Endodermal cell (in vitro differentiated cells): ENCODE data around the gene IGF2BP3. TPM values are rescaled to one million over a fixed set of nuclear protein-coding genes. Genes with fewer than 3 reads are reported as not detected.

ENCODE experiments used
- DNase-seq: peaks from one replicate; pipeline ENCODE4 v3.0.0-alpha.2; 2017
- H3K27ac ChIP-seq: 2 replicates; pipeline ENCODE4 v1.5.1; 2013; ENCODE audit warnings: mild to moderate bottlenecking, low read depth, low read length, moderate library complexity
- H3K27me3 ChIP-seq: 2 replicates; pipeline ENCODE4 v1.6.1; 2013; ENCODE audit warnings: mild to moderate bottlenecking, low read length, moderate library complexity; ENCODE audit not compliant: insufficient read depth, control insufficient read depth, poor library complexity, severe bottlenecking
- H3K36me3 ChIP-seq: 2 replicates; pipeline ENCODE4 v1.7.0; 2013; ENCODE audit warnings: mild to moderate bottlenecking, low read length, moderate library complexity; ENCODE audit not compliant: control insufficient read depth, insufficient read depth
- H3K4me1 ChIP-seq: one replicate; pipeline ENCODE4 v1.7.0; 2013; ENCODE audit warnings: low read length; ENCODE audit not compliant: control insufficient read depth, insufficient read depth
- H3K4me3 ChIP-seq: 2 replicates; pipeline ENCODE4 v1.5.1; 2013; ENCODE audit warnings: mild to moderate bottlenecking, low read length, moderate library complexity
- H3K9ac ChIP-seq: 2 replicates; pipeline ENCODE4 v1.6.1; 2013; ENCODE audit warnings: mild to moderate bottlenecking, low read length, moderate library complexity; ENCODE audit not compliant: poor library complexity, severe bottlenecking; ENCODE audit errors: extremely low read depth
- H3K9me3 ChIP-seq: 2 replicates; pipeline ENCODE4 v1.6.1; 2013; ENCODE audit warnings: mild to moderate bottlenecking, low read length, moderate library complexity; ENCODE audit not compliant: control insufficient read depth
- H3K27ac Mint-ChIP-seq: 2 replicates; pipeline ENCODE4 v1.8.0; 2020; ENCODE audit warnings: mixed read lengths
- H3K27me3 Mint-ChIP-seq: 2 replicates; pipeline ENCODE4 v1.8.0; 2021; ENCODE audit warnings: mild to moderate bottlenecking, mixed read lengths; ENCODE audit not compliant: insufficient read depth
- H3K36me3 Mint-ChIP-seq: 2 replicates; pipeline ENCODE4 v1.8.0; 2020; ENCODE audit warnings: low read depth, mixed read lengths
- H3K4me1 Mint-ChIP-seq: 2 replicates; pipeline ENCODE4 v1.8.0; 2020; ENCODE audit warnings: mixed read lengths
- H3K4me3 Mint-ChIP-seq: 2 replicates; pipeline ENCODE4 v1.8.0; 2020; ENCODE audit warnings: mild to moderate bottlenecking, moderate library complexity, mixed read lengths
- H3K9me3 Mint-ChIP-seq: 2 replicates; pipeline ENCODE4 v1.8.0; 2020; ENCODE audit warnings: mild to moderate bottlenecking, mixed read lengths
- CTCF ChIP-seq: fragments of 200-600 bp; sonication (generic); conservative IDR thresholded peaks from 2 replicates; pipeline ENCODE4 v1.5.0; 2021; ENCODE audit warnings: antibody characterized with exemption, mild to moderate bottlenecking
- WGBS, 2 experiments: methylation state at CpG; one replicate each; pipeline versions ENCODE4 v1.1.5 to v1.1.7; 2013; ENCODE audit warnings: missing lambda C conversion rate in 2 of 2, mixed read lengths in 1 of 2; ENCODE audit not compliant: insufficient coverage in 1 of 2, insufficient read length in 1 of 2; 5-methylcytosine and 5-hydroxymethylcytosine counted together
- total RNA-seq, 2 donors: library from RNA; stranded (reverse); fragmentation: NEBNext Ultra II Directional in 1 of 2; extraction: Animal tissue kit (Norgen Biotek cat#: 25700) in 1 of 2; gene quantifications; 2 replicates in 1 of 2; 3 replicates in 1 of 2; pipeline ENCODE4 v1.2.1, GENCODE V29; 2021

IGF2BP3 gene
- total RNA-seq, 2 donors from 2014 or later = 114 to 123 TPM

GRCh38 chr7:23373151-23374004, 96.9 kb downstream of the IGF2BP3 start:
- Histone ChIP-seq H3K27ac (no peak overlapping the region), H3K9ac (no peak overlapping the region), H3K4me3 (no peak overlapping the region), H3K27me3 (no peaks in the 10 kb centered on the region), H3K36me3 (peaks cover 27% of the 10 kb centered on the region), H3K9me3 (no peaks in the 10 kb centered on the region), H3K4me1 (no peaks in the 10 kb centered on the region)
- Mint-ChIP-seq H3K27ac (no peak overlapping the region), H3K4me3 (no peak overlapping the region), H3K9me3 (no peaks in the 10 kb centered on the region), H3K27me3 (no peaks in the 10 kb centered on the region), H3K4me1 (peaks cover 18% of the 10 kb centered on the region), H3K36me3 (peaks cover 11% of the 10 kb centered on the region)
- TF ChIP-seq CTCF = no peak
- 86 to 94% methylated on average over 1 to 6 of the region's 6 CpGs for WGBS, 2 experiments
- no peak for DNase-seq

DNA sequence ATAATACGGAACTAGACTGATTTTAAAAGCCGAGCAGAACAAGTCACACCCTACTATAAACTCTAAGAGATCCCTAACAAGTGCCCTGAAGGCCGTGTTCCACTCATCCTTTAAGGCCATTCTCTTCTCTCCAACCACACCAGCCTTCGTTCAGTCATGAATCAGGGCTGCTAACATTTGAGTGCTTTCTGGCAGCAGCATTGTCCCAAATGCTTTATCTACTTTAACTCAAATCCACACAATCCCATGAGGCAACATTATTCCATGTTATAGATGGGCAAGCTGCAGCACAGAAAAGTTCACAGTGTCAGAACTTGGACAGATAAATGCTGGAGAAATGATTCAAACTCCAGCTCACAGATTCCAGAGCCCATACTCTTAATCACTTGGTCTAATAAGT, 97.7 kb downstream of the IGF2BP3 start:
- Mint-ChIP-seq H3K27ac (no peak overlapping the region), H3K27me3 (no peaks in the 10 kb centered on the region), H3K36me3 (peaks cover 15% of the 10 kb centered on the region), H3K9me3 (no peaks in the 10 kb centered on the region), H3K4me1 (peaks cover 16% of the 10 kb centered on the region), H3K4me3 (no peak overlapping the region)
- 93 to 98% methylated on average over 3 to 4 of the region's 4 CpGs for WGBS, 2 experiments
- DNase-seq = no peak
- Histone ChIP-seq H3K27ac (no peak overlapping the region), H3K4me3 (no peak overlapping the region), H3K9ac (no peak overlapping the region), H3K4me1 (no peaks in the 10 kb centered on the region), H3K9me3 (no peaks in the 10 kb centered on the region), H3K36me3 (peaks cover 32% of the 10 kb centered on the region), H3K27me3 (no peaks in the 10 kb centered on the region)
- TF ChIP-seq CTCF = no peak

- TF ChIP-seq CTCF = no peak
- WGBS, 2 experiments = 91 to 100% methylated on average over 4 to 6 of the region's 6 CpGs
- Histone ChIP-seq H3K4me1 (no peaks in the 10 kb centered on the region), H3K9me3 (no peaks in the 10 kb centered on the region), H3K27ac (no peak overlapping the region), H3K9ac (no peak overlapping the region), H3K4me3 (no peak overlapping the region), H3K27me3 (no peaks in the 10 kb centered on the region), H3K36me3 (peaks cover 32% of the 10 kb centered on the region)
- Mint-ChIP-seq H3K4me3 (no peak overlapping the region), H3K27me3 (no peaks in the 10 kb centered on the region), H3K27ac (no peak overlapping the region), H3K9me3 (no peaks in the 10 kb centered on the region), H3K36me3 (peaks cover 21% of the 10 kb centered on the region), H3K4me1 (peaks cover 8% of the 10 kb centered on the region)
- no peak for DNase-seq
Measured at GRCh38 chr7:23371654-23372053, 98.6 kb downstream of the IGF2BP3 start.
